SK-N-SH (cell line): ENCODE measurements around the gene SULF2. TPM values are rescaled to one million over a fixed set of nuclear protein-coding genes. Genes with fewer than 3 reads are reported as not detected.

Experiments used
- CTCF ChIA-PET: fragments of 300-600, 350-600 bp; formaldehyde crosslinking; extraction: SDS; loops from one replicate; lab custom pipeline; 2021; lab: Yijun Ruan, JAX
- POLR2A ChIA-PET: fragments of 350-600 bp; sonication (Branson Sonifier 250); formaldehyde crosslinking; extraction: SDS; loops from one replicate; lab custom pipeline; 2020; ENCODE audit warnings: antibody characterized with exemption, inconsistent platforms; lab: Yijun Ruan, JAX
- DNase-seq: peaks from one replicate; pipeline ENCODE4 v3.0.0; 2012
- H2AFZ ChIP-seq: fragments of 200-600 bp; sonication (generic); 2 replicates; pipeline ENCODE4 v1.8.1; 2016; ENCODE audit warnings: antibody characterized with exemption, mild to moderate bottlenecking, low read depth
- H3F3A ChIP-seq: fragments of 200-600 bp; sonication (generic); replicated peaks from 2 replicates; pipeline ENCODE3; 2016; ENCODE audit warnings: antibody characterized with exemption, mild to moderate bottlenecking; ENCODE audit not compliant: insufficient read depth
- H3K27ac ChIP-seq, 2 experiments: fragments of 200-500 bp in 1 of 2; fragments of 200-600 bp in 1 of 2; sonication (Bioruptor generic) in 1 of 2; sonication (generic), shearing (Covaris generic) in 1 of 2; 2 replicates each; pipeline versions ENCODE4 v1.5.1 to v1.6.1; 2014 to 2016; ENCODE audit warnings: low read depth in 2 of 2, inconsistent platforms in 1 of 2, low read length in 1 of 2, mild to moderate bottlenecking in 1 of 2, mixed read lengths in 1 of 2
- H3K27me3 ChIP-seq: fragments of 200-600 bp; sonication (generic), shearing (Covaris generic); 2 replicates; pipeline ENCODE4 v1.6.1; 2016; ENCODE audit warnings: mixed run types; ENCODE audit not compliant: insufficient read depth
- H3K36me3 ChIP-seq, 2 experiments: fragments of 200-500 bp in 1 of 2; fragments of 200-600 bp in 1 of 2; sonication (Bioruptor generic) in 1 of 2; sonication (generic) in 1 of 2; replicated peaks in 1 of 2; 2 replicates each; pipeline versions ENCODE3 to v1.5.1; 2014 to 2016; ENCODE audit warnings: low read length in 1 of 2, mild to moderate bottlenecking in 1 of 2; ENCODE audit not compliant: insufficient read depth in 2 of 2, control insufficient read depth in 1 of 2
- H3K4me1 ChIP-seq, 2 experiments: fragments of 200-500 bp in 1 of 2; fragments of 200-600 bp in 1 of 2; sonication (Bioruptor generic) in 1 of 2; sonication (generic), shearing (Covaris generic) in 1 of 2; 2 replicates each; pipeline versions ENCODE4 v1.5.1 to v1.6.1; 2014 to 2016; ENCODE audit warnings: low read depth in 1 of 2, low read length in 1 of 2, mixed run types in 1 of 2; ENCODE audit not compliant: insufficient read depth in 2 of 2, control insufficient read depth in 1 of 2
- H3K4me2 ChIP-seq: fragments of 200-600 bp; sonication (generic), shearing (Covaris generic); 2 replicates; pipeline ENCODE4 v1.6.1; 2017; ENCODE audit warnings: mixed run types
- H3K4me3 ChIP-seq, 2 experiments: fragments of 200-500 bp in 1 of 2; fragments of 200-600 bp in 1 of 2; sonication (Bioruptor generic) in 1 of 2; sonication (generic), shearing (Covaris generic) in 1 of 2; 2 replicates each; pipeline versions ENCODE4 v1.5.1 to v1.8.1; 2014 to 2016; ENCODE audit warnings: low read depth in 2 of 2, inconsistent platforms in 1 of 2, low read length in 1 of 2, mild to moderate bottlenecking in 1 of 2, mixed read lengths in 1 of 2, moderate library complexity in 1 of 2
- H3K79me2 ChIP-seq: fragments of 200-600 bp; sonication (generic); 2 replicates; pipeline ENCODE4 v1.8.1; 2017; ENCODE audit warnings: mild to moderate bottlenecking; ENCODE audit not compliant: insufficient read depth
- H3K9ac ChIP-seq: fragments of 200-600 bp; sonication (generic); 2 replicates; pipeline ENCODE4 v1.6.1; 2017; ENCODE audit warnings: mixed run types
- H3K9me2 ChIP-seq: fragments of 200-600 bp; sonication (generic); 2 replicates; pipeline ENCODE4 v1.6.1; 2017; ENCODE audit warnings: mixed run types
- H3K9me3 ChIP-seq: fragments of 200-600 bp; sonication (generic); 2 replicates; pipeline ENCODE4 v1.6.1; 2017; ENCODE audit warnings: mixed run types, mild to moderate bottlenecking, moderate library complexity
- H4K20me1 ChIP-seq: fragments of 200-600 bp; sonication (generic); 2 replicates; pipeline ENCODE4 v1.6.1; 2017; ENCODE audit warnings: mild to moderate bottlenecking, mixed run types; ENCODE audit not compliant: insufficient read depth
- CHD2 ChIP-seq: fragments of 150-350 bp; IDR thresholded peaks from 2 replicates; pipeline ENCODE4 v1.6.1; 2018; ENCODE audit warnings: low read length; ENCODE audit not compliant: partially characterized antibody
- EZH2phosphoT487 ChIP-seq: fragments of 200-600 bp; sonication (generic); IDR thresholded peaks from 2 replicates; pipeline ENCODE4 v1.6.1; 2017; ENCODE audit warnings: low read depth, mixed run types, mild to moderate bottlenecking, antibody characterized with exemption, moderate library complexity, borderline replicate concordance
- FOSL2 ChIP-seq: IDR thresholded peaks from 2 replicates; pipeline ENCODE4 v1.4.0; 2012; ENCODE audit warnings: low read depth, mild to moderate bottlenecking, moderate library complexity, borderline replicate concordance
- FOXM1 ChIP-seq: IDR thresholded peaks from 2 replicates; pipeline ENCODE4 v1.4.0; 2012; ENCODE audit warnings: low read depth, mild to moderate bottlenecking
- GATA2 ChIP-seq: sonication (generic); formaldehyde crosslinking; IDR thresholded peaks from 2 replicates; pipeline ENCODE4 v1.5.0; 2020; ENCODE audit warnings: mild to moderate bottlenecking, missing genetic modification reagents
- MXI1 ChIP-seq: IDR thresholded peaks from 2 replicates; pipeline ENCODE4 v1.6.1; 2012; ENCODE audit warnings: mild to moderate bottlenecking, low read depth, low read length, improper control_type of control experiment
- NRF1 ChIP-seq: IDR thresholded peaks from 2 replicates; pipeline ENCODE4 v1.6.1; 2012; ENCODE audit warnings: low read depth, mild to moderate bottlenecking, low read length
- RXRA ChIP-seq: IDR thresholded peaks from 2 replicates; pipeline ENCODE4 v1.4.0; 2012; ENCODE audit warnings: low read depth, mild to moderate bottlenecking, borderline replicate concordance
- TAF1 ChIP-seq: IDR thresholded peaks from 2 replicates; pipeline ENCODE4 v1.6.1; 2012; ENCODE audit warnings: low read depth, mild to moderate bottlenecking, low read length, moderate library complexity, borderline replicate concordance
- YY1 ChIP-seq: IDR thresholded peaks from 2 replicates; pipeline ENCODE4 v1.4.0; 2012; ENCODE audit warnings: low read depth, mild to moderate bottlenecking
- WGBS: methylation state at CpG from one replicate; pipeline ENCODE4 v1.1.6; 2017; ENCODE audit warnings: low lambda C conversion rate; 5-methylcytosine and 5-hydroxymethylcytosine counted together
- polyA plus RNA-seq, 3 experiments: library from polyadenylated mRNA; depleted of rRNA; stranded (reverse); fragments of >200 nt; gene quantifications; 2 replicates each; pipeline ENCODE4 v1.2.3, GENCODE V29; 2012
- TF ChIP-seq, protein P1 (sequence below): IDR thresholded peaks from 2 replicates; pipeline ENCODE4 v1.4.0; 2012; ENCODE audit warnings: low read depth, borderline replicate concordance
- TF ChIP-seq, protein P2 (sequence below): fragments of 150-350 bp; IDR thresholded peaks from 2 replicates; pipeline ENCODE4 v1.6.1; 2017; ENCODE audit warnings: antibody characterized with exemption, low read length, low read depth, borderline replicate concordance
- TF ChIP-seq, protein P3 (sequence below): IDR thresholded peaks from 2 replicates; pipeline ENCODE4 v1.4.0; 2012; ENCODE audit warnings: low read depth, borderline replicate concordance
- TF ChIP-seq, protein P4 (sequence below): IDR thresholded peaks from 2 replicates; pipeline ENCODE4 v1.4.0; 2012; ENCODE audit warnings: low read depth

Gene SULF2
- polyA plus RNA-seq, 1 of the 3 experiments (the other 2 are of a cell fraction) = 20.2 TPM

DNA sequence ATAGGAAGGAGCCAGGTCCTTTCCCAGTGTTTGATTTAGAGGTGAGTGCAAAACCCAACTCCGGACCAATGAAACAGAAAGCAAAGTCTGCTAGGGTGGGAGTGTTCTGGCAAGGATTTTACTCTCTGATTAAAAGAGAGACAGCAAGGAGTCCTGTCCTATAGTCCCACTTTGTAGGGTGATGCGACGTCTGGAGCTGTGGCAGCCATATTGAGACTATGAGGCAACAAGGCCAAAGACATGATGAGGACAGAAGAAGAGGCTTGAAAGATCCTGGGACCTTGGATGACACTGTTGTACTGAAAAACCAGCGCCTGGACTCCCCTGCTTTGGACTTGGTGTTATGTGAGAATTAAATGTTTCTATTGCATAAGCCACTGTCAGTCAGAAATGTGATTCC is 8.1 kb downstream of the SULF2 start:
- Histone ChIP-seq H3K79me2 (no peaks in the 10 kb centered on the region), H3F3A (no peaks in the 10 kb centered on the region), H3K9me2 (no peaks in the 10 kb centered on the region), H3K9me3 (no peaks in the 10 kb centered on the region), H4K20me1 (no peaks in the 10 kb centered on the region), H3K27ac (no peak overlapping the region), H3K4me3 (no peak overlapping the region), H3K4me1 (peaks cover 0 to 28% of the 10 kb centered on the region in 2 experiments; a peak in 2 of 4 replicates), H3K36me3 (no peaks in the 10 kb centered on the region), H3K4me2 (no peak overlapping the region), H3K9ac (no peak overlapping the region), H2AFZ (no peak overlapping the region), H3K27me3 (no peaks in the 10 kb centered on the region)
- ChIA-PET CTCF (interaction anchor here (1.1 to 6.1 kb wide), 6 partner anchors 9 to 844 kb away, joined by 3 to 25 read pairs (median 10); partner anchors contain the start of gene SULF2), POLR2A (no interaction called here)
- TF ChIP-seq, protein P1, sequence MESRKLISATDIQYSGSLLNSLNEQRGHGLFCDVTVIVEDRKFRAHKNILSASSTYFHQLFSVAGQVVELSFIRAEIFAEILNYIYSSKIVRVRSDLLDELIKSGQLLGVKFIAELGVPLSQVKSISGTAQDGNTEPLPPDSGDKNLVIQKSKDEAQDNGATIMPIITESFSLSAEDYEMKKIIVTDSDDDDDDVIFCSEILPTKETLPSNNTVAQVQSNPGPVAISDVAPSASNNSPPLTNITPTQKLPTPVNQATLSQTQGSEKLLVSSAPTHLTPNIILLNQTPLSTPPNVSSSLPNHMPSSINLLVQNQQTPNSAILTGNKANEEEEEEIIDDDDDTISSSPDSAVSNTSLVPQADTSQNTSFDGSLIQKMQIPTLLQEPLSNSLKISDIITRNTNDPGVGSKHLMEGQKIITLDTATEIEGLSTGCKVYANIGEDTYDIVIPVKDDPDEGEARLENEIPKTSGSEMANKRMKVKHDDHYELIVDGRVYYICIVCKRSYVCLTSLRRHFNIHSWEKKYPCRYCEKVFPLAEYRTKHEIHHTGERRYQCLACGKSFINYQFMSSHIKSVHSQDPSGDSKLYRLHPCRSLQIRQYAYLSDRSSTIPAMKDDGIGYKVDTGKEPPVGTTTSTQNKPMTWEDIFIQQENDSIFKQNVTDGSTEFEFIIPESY = no peak
- TF ChIP-seq FOXM1 = no peak
- no peak for TF ChIP-seq CHD2
- WGBS = 80% methylated on average over 4 of the region's 4 CpGs
- DNase-seq = no peak

DNA sequence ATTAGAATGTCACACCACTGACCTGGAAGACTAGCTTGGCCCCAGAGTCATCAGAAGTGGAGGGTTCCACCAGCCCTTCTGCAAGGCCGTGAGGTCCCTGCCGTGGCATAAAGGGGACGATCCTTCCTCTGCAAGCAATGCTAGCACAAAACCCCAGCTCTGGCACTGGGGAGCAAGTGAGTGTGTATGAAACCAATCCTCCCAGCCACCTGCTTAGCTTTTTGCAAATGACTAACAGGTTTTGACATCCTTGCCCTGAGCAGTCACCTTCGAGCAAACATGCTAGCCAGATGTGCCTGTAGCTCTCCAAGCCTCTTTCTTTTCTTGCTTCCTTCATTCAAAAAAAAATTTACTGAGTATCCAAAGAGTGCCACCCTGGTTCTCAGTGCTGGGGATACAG is 8.6 kb downstream of the SULF2 start:
- TF ChIP-seq EZH2phosphoT487 = no peak
- no peak for TF ChIP-seq MXI1
- TF ChIP-seq, protein P2, sequence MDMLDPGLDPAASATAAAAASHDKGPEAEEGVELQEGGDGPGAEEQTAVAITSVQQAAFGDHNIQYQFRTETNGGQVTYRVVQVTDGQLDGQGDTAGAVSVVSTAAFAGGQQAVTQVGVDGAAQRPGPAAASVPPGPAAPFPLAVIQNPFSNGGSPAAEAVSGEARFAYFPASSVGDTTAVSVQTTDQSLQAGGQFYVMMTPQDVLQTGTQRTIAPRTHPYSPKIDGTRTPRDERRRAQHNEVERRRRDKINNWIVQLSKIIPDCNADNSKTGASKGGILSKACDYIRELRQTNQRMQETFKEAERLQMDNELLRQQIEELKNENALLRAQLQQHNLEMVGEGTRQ = no peak
- no peak for TF ChIP-seq RXRA
- TF ChIP-seq, protein P3, sequence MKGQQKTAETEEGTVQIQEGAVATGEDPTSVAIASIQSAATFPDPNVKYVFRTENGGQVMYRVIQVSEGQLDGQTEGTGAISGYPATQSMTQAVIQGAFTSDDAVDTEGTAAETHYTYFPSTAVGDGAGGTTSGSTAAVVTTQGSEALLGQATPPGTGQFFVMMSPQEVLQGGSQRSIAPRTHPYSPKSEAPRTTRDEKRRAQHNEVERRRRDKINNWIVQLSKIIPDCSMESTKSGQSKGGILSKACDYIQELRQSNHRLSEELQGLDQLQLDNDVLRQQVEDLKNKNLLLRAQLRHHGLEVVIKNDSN = no peak
- TF ChIP-seq GATA2 (CRISPR knock-in tag) = no peak
- TF ChIP-seq FOSL2 = no peak
- TF ChIP-seq TAF1 = no peak
- no peak for TF ChIP-seq YY1
- no peak for TF ChIP-seq NRF1
- TF ChIP-seq, protein P4, sequence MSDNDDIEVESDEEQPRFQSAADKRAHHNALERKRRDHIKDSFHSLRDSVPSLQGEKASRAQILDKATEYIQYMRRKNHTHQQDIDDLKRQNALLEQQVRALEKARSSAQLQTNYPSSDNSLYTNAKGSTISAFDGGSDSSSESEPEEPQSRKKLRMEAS = no peak
- TF ChIP-seq, all 33 proteins: peak for 0
- no peak overlapping the region for H3K9ac ChIP-seq
- no peaks in the 10 kb centered on the region for H3F3A ChIP-seq
- H2AFZ ChIP-seq = no peak overlapping the region
- no peak for DNase-seq
- ChIA-PET POLR2A (no interaction called here), CTCF (interaction anchor here (1.4 to 6.1 kb wide), 6 partner anchors 8 to 844 kb away, joined by 4 to 25 read pairs (median 8); partner anchors contain the start of gene SULF2)
- H3K4me1 ChIP-seq = peaks cover 0 to 22% of the 10 kb centered on the region in 2 experiments; a peak in 1 of 4 replicates
- no peak overlapping the region for H3K27ac ChIP-seq
- H4K20me1 ChIP-seq = no peaks in the 10 kb centered on the region
- no peak overlapping the region for H3K4me2 ChIP-seq
- WGBS = 91% methylated on average over 4 of the region's 4 CpGs
- H3K79me2 ChIP-seq = no peaks in the 10 kb centered on the region
- no peaks in the 10 kb centered on the region for H3K36me3 ChIP-seq
- no peak overlapping the region for H3K4me3 ChIP-seq
- H3K27me3 ChIP-seq = no peaks in the 10 kb centered on the region
- no peaks in the 10 kb centered on the region for H3K9me2 ChIP-seq
- H3K9me3 ChIP-seq = no peaks in the 10 kb centered on the region
